Measurements from ENCODE around the gene HYDIN.

Gene HYDIN

GRCh38 chr16:71230122-71230845 is at the start of gene HYDIN:
HYDIN (minus strand) TSS chr16:71230722; CDS start chr16:71186895, 43,827 bp downstream.
- DNase-seq: peak in 1 of 2 donors; percentile 40

- DNase-seq: no peak
Measured at GRCh38 chr16:71276589-71277334, 46.2 kb upstream of the HYDIN start.

DNA sequence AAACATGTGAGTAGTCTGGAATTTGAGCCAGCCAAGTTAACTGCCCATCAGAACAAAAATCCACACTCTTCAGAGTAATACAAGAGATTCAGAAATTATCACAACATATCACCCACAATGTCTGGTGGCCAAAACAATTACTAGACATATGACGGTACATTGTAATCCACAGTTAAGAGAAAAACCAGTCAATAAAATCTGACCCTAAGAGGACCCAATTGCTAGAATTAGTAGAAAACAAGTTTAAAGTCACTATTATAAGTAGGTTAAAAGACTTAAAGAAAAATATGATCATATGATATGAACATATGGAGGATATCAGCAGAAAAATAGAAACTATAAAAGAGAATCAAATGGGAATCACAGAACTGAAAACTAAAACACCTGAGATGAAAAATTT is 42.9 kb upstream of the HYDIN start:
- no peak for DNase-seq

DNA sequence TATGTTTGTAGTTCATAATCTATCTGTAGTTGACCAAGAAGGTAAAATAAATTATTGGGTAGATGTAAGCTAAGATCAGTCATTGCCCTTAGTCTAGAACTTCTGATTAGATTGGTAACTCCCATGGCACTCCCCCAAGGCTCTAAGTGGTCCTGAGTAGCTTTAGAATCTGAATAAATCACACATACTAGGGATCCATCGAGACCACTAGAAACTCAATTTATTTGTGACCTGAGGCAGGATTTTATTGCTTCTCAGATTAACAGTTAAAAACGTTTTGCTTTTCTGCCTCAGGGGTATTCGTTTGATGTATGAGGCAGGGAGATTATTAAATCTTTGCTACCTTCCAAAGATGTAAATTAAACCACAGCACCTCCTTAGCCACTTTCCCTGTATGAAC is 33.8 kb upstream of the HYDIN start:
- no peak for DNase-seq

- DNase-seq: no peak
Measured at GRCh38 chr16:71263582-71263981, 33.1 kb upstream of the HYDIN start.

- DNase-seq: no peak
Measured at GRCh38 chr16:71262391-71262790, 31.9 kb upstream of the HYDIN start.

DNA sequence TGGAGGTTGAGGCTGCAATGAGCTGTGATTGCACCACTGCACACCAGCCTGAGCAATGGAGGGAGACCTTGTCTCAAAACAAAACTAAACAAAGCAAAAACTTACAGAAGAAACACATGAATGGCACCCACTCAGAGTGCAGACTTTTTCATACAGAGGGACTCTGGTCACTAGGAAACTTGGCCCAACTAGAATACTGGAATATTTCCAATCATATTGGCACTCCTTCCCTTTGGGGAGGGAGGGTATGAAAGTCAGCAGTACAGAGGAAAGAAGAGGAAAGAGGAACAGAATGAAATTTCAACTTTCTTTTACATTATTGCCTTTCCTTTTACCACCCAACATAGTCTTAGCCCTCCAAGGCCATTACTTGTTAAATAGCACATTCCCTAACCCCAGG is 30.5 kb upstream of the HYDIN start:
- no peak for DNase-seq

- DNase-seq: no peak
Measured at GRCh38 chr16:71259086-71259485, 28.6 kb upstream of the HYDIN start.

DNA sequence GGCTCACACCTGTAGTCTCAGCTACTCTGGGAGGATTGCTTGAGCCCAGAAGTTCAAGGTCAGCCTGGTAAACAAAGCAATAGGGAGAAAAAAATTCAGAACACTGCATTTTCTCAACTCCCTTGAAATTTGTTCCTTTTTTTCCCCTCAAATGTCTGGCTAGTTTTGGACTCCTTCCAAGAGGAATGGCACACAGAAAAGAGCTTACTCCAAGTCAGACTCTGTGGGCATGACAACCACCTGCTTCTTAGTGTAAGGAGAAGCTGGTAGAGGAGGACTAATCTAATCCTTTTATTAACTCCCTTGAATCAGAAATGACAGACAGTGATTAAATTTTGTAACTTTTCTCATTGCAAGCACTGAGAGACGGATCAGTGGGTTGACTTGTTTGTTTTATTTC is 27.9 kb upstream of the HYDIN start:
- DNase-seq: peak in 1 of 2 donors; percentile 5

- DNase-seq: no peak
Measured at GRCh38 chr16:71257768-71258167, 27.2 kb upstream of the HYDIN start.

- peak; percentile 24 to 52 for DNase-seq
Measured at GRCh38 chr16:71255721-71256120, 25.2 kb upstream of the HYDIN start.

DNA sequence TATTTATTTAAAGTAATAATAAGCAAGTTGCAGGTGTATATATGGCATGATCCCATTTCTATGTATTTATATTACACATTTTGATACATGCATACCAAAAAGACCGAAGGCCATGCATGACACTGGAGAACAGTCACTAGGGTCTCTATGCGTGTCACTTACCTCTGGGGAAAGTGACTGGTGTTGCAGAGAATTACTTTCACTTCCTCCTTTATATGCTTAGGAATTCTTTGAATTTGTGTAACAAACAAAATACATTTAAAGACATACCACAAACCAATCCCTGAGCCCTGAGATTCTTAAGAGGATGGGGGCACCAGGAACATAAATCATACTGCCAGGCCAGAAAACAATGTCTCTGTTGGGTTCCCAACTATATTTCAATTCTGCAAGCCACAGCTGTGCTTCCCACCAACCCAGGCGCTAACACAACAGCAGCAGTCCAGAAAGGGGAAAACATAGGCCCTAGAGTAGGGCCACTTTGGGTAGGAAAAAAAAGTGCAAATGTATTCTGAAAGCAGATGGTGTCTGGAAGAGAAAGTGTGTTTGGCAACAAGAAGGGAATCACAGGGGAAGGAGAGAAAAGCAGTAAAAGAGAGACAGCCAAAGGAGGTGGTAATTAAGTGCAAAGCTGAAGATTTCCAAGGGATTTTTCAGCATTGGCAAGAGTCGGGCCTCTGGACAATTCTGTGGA is 24.5 kb upstream of the HYDIN start:
- peak in 1 of 2 donors; percentile 54 for DNase-seq

GRCh38 chr16:71250461-71251235 is 20.1 kb upstream of the HYDIN start:
- DNase-seq: no peak

- DNase-seq: peak; percentile 2 to 8
Measured at GRCh38 chr16:71249399-71249798, 18.9 kb upstream of the HYDIN start.

- no peak for DNase-seq
Measured at GRCh38 chr16:71247478-71247877, 17.0 kb upstream of the HYDIN start.

GRCh38 chr16:71246309-71246708 is 15.8 kb upstream of the HYDIN start:
- DNase-seq: no peak

DNA sequence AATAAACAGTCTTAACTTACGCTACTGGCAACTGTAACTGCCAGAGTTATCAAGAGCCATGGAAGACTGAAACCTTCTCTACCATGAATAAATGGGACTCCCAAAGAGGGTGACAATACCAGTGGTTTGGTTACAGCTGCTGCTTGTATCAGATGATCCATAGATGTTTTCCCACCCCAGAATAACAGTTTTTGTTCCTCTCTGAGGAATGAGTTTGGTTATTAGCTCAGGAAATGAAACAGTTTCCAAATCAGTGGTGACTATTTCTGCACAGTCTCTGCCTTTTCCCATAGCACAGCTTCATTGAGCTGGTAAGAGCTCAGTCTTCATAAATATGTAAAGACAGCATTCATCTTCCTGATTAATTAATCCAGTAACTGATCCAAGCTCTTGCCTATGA is 14.0 kb upstream of the HYDIN start:
- DNase-seq: no peak

- no peak for DNase-seq
Measured at GRCh38 chr16:71242601-71243000, 12.1 kb upstream of the HYDIN start.

GRCh38 chr16:71242036-71242435 is 11.5 kb upstream of the HYDIN start:
- DNase-seq: no peak

- no peak for DNase-seq
Measured at GRCh38 chr16:71229344-71229743, 1.2 kb downstream of the HYDIN start.

DNA sequence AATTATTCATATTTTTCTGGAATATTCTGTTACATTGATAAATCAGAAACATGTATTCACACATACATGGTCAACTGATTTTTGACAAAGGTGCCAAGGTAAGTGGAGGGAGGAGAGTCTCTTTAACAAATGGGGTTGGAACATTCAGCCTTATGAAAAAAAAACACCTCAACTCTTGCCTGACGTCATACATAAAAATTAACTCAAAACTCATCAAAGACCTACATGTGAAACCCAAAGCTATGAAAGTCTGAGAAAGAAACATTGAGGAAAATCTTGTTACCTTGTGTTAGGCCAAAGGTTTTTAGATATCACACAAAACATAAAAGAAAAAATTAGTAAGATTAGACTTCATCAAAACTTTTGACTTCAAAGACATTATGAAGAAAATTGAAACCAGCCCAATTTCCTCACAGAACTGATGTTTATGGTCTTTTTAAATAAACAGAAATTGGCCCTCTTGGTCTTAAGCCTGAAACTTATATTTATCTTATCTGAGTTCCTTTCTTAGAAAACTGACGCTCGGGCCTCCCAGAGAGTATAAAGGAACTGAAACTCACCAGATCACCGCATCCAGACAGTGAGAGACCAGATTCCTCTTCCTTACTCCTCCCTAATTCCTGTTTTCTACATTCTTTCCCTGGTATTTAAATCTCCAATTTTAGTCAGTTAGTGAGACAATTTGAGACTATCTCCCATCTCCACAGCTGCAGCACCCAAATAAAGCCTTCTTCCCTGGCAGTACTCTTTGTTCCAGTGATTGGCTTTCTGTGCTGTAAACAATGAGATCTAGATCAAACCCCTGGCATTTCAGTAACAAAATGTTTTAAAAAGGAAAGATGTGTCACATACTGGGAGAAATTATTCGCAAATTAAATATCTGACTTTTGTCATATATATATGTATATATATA is 4.0 kb downstream of the HYDIN start:
- no peak for DNase-seq

- no peak for DNase-seq
Measured at GRCh38 chr16:71225145-71225544, 5.4 kb downstream of the HYDIN start.

All from hippocampal formation (tissue), 2 donors.